ENCODE data around the gene CHSY3. TPM values are rescaled to one million over a fixed set of nuclear protein-coding genes. Genes with fewer than 3 reads are reported as not detected.

CHSY3 gene
- polyA plus RNA-seq, 1 donor from 2014 or later: 0.40 TPM

DNA sequence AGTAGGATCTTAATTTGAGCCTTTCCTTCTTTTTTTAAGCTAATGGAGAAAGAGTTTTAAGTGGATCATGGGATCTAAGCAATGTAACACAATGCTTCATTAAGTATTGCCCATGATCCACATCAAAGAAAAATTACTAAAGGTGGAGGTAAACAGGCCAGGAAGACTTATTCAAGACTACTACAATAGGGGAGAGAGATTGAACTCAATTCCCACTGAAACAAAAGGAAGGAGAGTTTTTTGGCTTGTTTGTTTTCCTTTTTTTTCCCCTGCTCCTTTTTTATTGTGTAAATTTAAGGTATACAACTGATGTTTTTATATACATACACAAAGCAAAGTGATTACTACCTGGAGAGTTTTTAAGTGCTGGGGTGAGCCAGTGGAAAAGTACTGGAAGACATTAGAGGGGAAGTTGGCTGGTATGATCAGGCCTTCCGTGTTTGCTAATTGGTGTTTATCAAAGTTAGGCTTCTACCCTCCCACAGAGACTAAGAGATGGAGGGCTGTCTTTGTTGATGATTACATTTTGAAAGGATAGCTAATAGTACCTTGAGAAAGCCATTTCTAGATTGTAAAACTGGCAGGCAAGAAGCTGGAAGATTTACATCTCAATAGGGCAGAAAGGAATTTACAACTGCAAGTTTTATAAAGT, 262.7 kb downstream of the CHSY3 start:
- no peak overlapping the region for H2AFZ ChIP-seq (ENCODE audit: low read depth, low read length)
- H3K27ac ChIP-seq (ENCODE audit: low read length): no peak overlapping the region
- H4K20me1 ChIP-seq (ENCODE audit: insufficient read depth): no peaks in the 10 kb centered on the region
- H3K9me2 ChIP-seq (ENCODE audit: insufficient read depth, low read length): no peaks in the 10 kb centered on the region
- H3K9ac ChIP-seq (ENCODE audit: low read length): no peak overlapping the region
- H3K79me2 ChIP-seq (replicated peaks; ENCODE audit: insufficient read depth, low read length): no peaks in the 10 kb centered on the region
- H3K9me3 ChIP-seq (ENCODE audit: low read length): no peaks in the 10 kb centered on the region
- TF ChIP-seq CTCF (IDR thresholded peaks at IDR 0.05; ENCODE audit: poor library complexity, severe bottlenecking) (no peak), TAF1 (IDR thresholded peaks at IDR 0.05; ENCODE audit: low read depth) (no peak), SMC3 (conservative IDR thresholded peaks at IDR 0.05; ENCODE audit: poor library complexity) (no peak)
- no peaks in the 10 kb centered on the region for H3F3A ChIP-seq (ENCODE audit: insufficient read depth, low read length, poor library complexity, severe bottlenecking)
- no peak overlapping the region for H3K4me3 ChIP-seq (ENCODE audit: low read length)
- H3K4me2 ChIP-seq (ENCODE audit: low read length): no peak overlapping the region
- no peaks in the 10 kb centered on the region for H3K27me3 ChIP-seq (ENCODE audit: insufficient read depth, low read depth, low read length)
- no peaks in the 10 kb centered on the region for H3K36me3 ChIP-seq (ENCODE audit: insufficient read depth, low read length)

- H2AFZ ChIP-seq (ENCODE audit: low read depth, low read length): no peak overlapping the region
Observed at GRCh38 chr5:130168211-130168610, 263.9 kb downstream of the CHSY3 start.

DNA sequence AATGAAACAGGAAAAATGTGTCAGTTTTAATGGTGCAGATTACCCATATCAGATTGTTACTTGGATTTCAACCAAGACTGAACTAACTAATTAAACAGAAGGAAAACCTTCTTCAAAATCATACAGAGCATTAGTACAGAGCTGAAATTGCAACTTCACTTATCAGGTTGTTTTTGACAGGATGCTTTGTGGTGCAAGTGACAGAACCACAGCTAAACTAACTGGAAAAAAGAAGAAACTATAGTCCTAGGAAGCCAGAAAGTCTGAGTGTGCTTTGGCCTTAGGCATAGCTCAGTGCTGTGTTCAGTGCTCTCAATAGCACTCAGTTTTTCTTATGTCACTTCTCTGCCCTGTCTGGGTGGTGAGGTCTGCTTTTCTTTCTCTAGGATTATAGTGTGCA, 267.4 kb downstream of the CHSY3 start:
- no peak overlapping the region for H3K27ac ChIP-seq (ENCODE audit: low read length)
- TF ChIP-seq RAD21 (conservative IDR thresholded peaks at IDR 0.05) (no peak), EZH2 (IDR thresholded peaks at IDR 0.05; ENCODE audit: borderline replicate concordance, insufficient read depth, low read length, poor library complexity, severe bottlenecking) (no peak), POLR2AphosphoS5 (IDR thresholded peaks at IDR 0.05) (no peak), MXI1 (conservative IDR thresholded peaks at IDR 0.05; ENCODE audit: poor library complexity, severe bottlenecking) (no peak), SMC3 (conservative IDR thresholded peaks at IDR 0.05; ENCODE audit: poor library complexity) (no peak), TAF1 (IDR thresholded peaks at IDR 0.05; ENCODE audit: low read depth) (no peak), EP300 (conservative IDR thresholded peaks at IDR 0.05; ENCODE audit: poor library complexity, severe bottlenecking) (no peak)
- TF ChIP-seq, protein P1, sequence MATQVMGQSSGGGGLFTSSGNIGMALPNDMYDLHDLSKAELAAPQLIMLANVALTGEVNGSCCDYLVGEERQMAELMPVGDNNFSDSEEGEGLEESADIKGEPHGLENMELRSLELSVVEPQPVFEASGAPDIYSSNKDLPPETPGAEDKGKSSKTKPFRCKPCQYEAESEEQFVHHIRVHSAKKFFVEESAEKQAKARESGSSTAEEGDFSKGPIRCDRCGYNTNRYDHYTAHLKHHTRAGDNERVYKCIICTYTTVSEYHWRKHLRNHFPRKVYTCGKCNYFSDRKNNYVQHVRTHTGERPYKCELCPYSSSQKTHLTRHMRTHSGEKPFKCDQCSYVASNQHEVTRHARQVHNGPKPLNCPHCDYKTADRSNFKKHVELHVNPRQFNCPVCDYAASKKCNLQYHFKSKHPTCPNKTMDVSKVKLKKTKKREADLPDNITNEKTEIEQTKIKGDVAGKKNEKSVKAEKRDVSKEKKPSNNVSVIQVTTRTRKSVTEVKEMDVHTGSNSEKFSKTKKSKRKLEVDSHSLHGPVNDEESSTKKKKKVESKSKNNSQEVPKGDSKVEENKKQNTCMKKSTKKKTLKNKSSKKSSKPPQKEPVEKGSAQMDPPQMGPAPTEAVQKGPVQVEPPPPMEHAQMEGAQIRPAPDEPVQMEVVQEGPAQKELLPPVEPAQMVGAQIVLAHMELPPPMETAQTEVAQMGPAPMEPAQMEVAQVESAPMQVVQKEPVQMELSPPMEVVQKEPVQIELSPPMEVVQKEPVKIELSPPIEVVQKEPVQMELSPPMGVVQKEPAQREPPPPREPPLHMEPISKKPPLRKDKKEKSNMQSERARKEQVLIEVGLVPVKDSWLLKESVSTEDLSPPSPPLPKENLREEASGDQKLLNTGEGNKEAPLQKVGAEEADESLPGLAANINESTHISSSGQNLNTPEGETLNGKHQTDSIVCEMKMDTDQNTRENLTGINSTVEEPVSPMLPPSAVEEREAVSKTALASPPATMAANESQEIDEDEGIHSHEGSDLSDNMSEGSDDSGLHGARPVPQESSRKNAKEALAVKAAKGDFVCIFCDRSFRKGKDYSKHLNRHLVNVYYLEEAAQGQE (IDR thresholded peaks at IDR 0.05; ENCODE audit: borderline replicate concordance): no peak

More at GRCh38 chr5:130168211-130168610, 263.9 kb downstream of the CHSY3 start:
- H3K36me3 ChIP-seq (ENCODE audit: insufficient read depth, low read length): no peaks in the 10 kb centered on the region
- no peak overlapping the region for H3K4me2 ChIP-seq (ENCODE audit: low read length)
- no peaks in the 10 kb centered on the region for H3K27me3 ChIP-seq (ENCODE audit: insufficient read depth, low read depth, low read length)
- no peaks in the 10 kb centered on the region for H3F3A ChIP-seq (ENCODE audit: insufficient read depth, low read length, poor library complexity, severe bottlenecking)
- no peaks in the 10 kb centered on the region for H4K20me1 ChIP-seq (ENCODE audit: insufficient read depth)
- H3K9me3 ChIP-seq (ENCODE audit: low read length): no peaks in the 10 kb centered on the region
- H3K4me3 ChIP-seq (ENCODE audit: low read length): no peak overlapping the region
- TF ChIP-seq SMC3 (conservative IDR thresholded peaks at IDR 0.05; ENCODE audit: poor library complexity) (no peak), MXI1 (conservative IDR thresholded peaks at IDR 0.05; ENCODE audit: poor library complexity, severe bottlenecking) (no peak), CTCF (IDR thresholded peaks at IDR 0.05; ENCODE audit: poor library complexity, severe bottlenecking) (no peak), EP300 (conservative IDR thresholded peaks at IDR 0.05; ENCODE audit: poor library complexity, severe bottlenecking) (no peak), POLR2AphosphoS5 (IDR thresholded peaks at IDR 0.05) (no peak), RAD21 (conservative IDR thresholded peaks at IDR 0.05) (no peak), EZH2 (IDR thresholded peaks at IDR 0.05; ENCODE audit: borderline replicate concordance, insufficient read depth, low read length, poor library complexity, severe bottlenecking) (no peak), TAF1 (IDR thresholded peaks at IDR 0.05; ENCODE audit: low read depth) (no peak)
- no peak overlapping the region for H3K27ac ChIP-seq (ENCODE audit: low read length)
- H3K9me2 ChIP-seq (ENCODE audit: insufficient read depth, low read length): no peaks in the 10 kb centered on the region
- H3K9ac ChIP-seq (ENCODE audit: low read length): no peak overlapping the region
- no peaks in the 10 kb centered on the region for H3K79me2 ChIP-seq (replicated peaks; ENCODE audit: insufficient read depth, low read length)

More for the DNA sequence above, 267.4 kb downstream of the CHSY3 start:
- Histone ChIP-seq H3K79me2 (replicated peaks; ENCODE audit: insufficient read depth, low read length) (no peaks in the 10 kb centered on the region), H3K4me3 (ENCODE audit: low read length) (no peak overlapping the region), H3F3A (ENCODE audit: insufficient read depth, low read length, poor library complexity, severe bottlenecking) (no peaks in the 10 kb centered on the region), H3K9me3 (ENCODE audit: low read length) (no peaks in the 10 kb centered on the region), H3K27me3 (ENCODE audit: insufficient read depth, low read depth, low read length) (no peaks in the 10 kb centered on the region), H3K9ac (ENCODE audit: low read length) (no peak overlapping the region), H3K9me2 (ENCODE audit: insufficient read depth, low read length) (no peaks in the 10 kb centered on the region), H4K20me1 (ENCODE audit: insufficient read depth) (no peaks in the 10 kb centered on the region), H2AFZ (ENCODE audit: low read depth, low read length) (no peak overlapping the region), H3K4me2 (ENCODE audit: low read length) (no peak overlapping the region), H3K36me3 (ENCODE audit: insufficient read depth, low read length) (no peaks in the 10 kb centered on the region)

Measured in neural cell (in vitro differentiated cells).